ENCODE measurements around the gene DUSP16.

The DUSP16 gene

DNA sequence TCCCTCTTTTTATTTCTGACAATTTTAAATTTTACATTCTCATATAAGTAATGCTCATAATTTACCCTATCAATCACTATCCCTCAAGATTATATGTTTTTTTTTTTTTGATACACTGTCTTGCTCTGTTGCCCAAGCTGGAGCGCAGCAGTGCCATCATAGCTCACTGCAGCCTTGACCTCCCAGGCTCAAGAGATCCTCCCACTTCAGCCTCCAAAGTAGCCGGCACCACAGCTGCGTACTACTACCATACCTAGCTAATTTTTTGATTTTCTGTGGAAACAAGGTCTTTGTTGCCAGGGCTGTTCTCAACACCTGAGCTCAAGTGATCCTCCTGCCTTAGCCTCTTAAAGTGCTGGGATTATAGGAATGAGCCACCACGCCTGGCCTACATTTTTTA is 4.4 kb downstream of the DUSP16 start:
- peaks cover 83% of the 10 kb centered on the region for H3K79me2 ChIP-seq (ENCODE audit: insufficient read depth, low read depth)
- no peaks in the 10 kb centered on the region for H3K27me3 ChIP-seq (ENCODE audit: insufficient read depth, low read depth)
- peak overlapping the region; percentile 99; the same call in 1 of the 2 replicates for H3K27ac ChIP-seq
- H3K4me3 ChIP-seq (IDR thresholded peaks at IDR 0.05; ENCODE audit: insufficient read depth, low read depth, low read length): no peak overlapping the region
- H3K36me3 ChIP-seq (ENCODE audit: insufficient read depth): no peaks in the 10 kb centered on the region
- peaks cover 26% of the 10 kb centered on the region for H3K4me1 ChIP-seq (ENCODE audit: low read depth, poor library complexity, severe bottlenecking)
- peak overlapping the region; percentile 99; the same call in 1 of the 2 replicates for H3K9ac ChIP-seq
- H2AFZ ChIP-seq (ENCODE audit: low read depth): no peak overlapping the region
- peak overlapping the region; percentile 72 for H3K4me2 ChIP-seq
- TF ChIP-seq, protein P1, sequence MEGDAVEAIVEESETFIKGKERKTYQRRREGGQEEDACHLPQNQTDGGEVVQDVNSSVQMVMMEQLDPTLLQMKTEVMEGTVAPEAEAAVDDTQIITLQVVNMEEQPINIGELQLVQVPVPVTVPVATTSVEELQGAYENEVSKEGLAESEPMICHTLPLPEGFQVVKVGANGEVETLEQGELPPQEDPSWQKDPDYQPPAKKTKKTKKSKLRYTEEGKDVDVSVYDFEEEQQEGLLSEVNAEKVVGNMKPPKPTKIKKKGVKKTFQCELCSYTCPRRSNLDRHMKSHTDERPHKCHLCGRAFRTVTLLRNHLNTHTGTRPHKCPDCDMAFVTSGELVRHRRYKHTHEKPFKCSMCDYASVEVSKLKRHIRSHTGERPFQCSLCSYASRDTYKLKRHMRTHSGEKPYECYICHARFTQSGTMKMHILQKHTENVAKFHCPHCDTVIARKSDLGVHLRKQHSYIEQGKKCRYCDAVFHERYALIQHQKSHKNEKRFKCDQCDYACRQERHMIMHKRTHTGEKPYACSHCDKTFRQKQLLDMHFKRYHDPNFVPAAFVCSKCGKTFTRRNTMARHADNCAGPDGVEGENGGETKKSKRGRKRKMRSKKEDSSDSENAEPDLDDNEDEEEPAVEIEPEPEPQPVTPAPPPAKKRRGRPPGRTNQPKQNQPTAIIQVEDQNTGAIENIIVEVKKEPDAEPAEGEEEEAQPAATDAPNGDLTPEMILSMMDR (conservative IDR thresholded peaks at IDR 0.05; ENCODE audit: low read depth, low read length): no peak
- no peaks in the 10 kb centered on the region for H4K20me1 ChIP-seq (ENCODE audit: insufficient read depth)

DNA sequence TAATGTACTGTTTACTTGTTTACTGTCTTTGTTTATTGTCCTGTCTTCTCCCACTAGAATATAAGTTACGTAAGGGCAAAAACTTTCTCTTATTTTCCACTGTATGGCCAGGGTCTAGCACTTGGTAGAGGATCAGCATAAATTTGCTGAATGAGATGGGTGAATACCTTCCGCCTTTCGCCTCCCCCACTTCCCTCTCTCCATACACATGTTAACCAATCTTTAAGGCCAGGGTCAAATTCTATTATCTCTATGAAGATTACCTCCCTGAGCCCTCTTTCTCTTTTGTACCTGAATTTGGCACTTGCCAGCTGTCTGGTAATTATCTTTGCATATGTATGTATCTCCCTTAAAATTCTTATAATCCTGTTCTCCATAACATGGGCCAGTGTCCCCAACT is 4.9 kb downstream of the DUSP16 start:
- Histone ChIP-seq H3K4me3 (IDR thresholded peaks at IDR 0.05; ENCODE audit: insufficient read depth, low read depth, low read length) (no peak overlapping the region), H3K9ac (peak overlapping the region; percentile 99; the same call in 1 of the 2 replicates), H3K36me3 (ENCODE audit: insufficient read depth) (no peaks in the 10 kb centered on the region), H4K20me1 (ENCODE audit: insufficient read depth) (no peaks in the 10 kb centered on the region), H3K79me2 (ENCODE audit: insufficient read depth, low read depth) (peaks cover 86% of the 10 kb centered on the region), H3K27ac (peak overlapping the region; percentile 99; the same call in 1 of the 2 replicates), H3K27me3 (ENCODE audit: insufficient read depth, low read depth) (no peaks in the 10 kb centered on the region), H2AFZ (ENCODE audit: low read depth) (no peak overlapping the region), H3K4me1 (ENCODE audit: low read depth, poor library complexity, severe bottlenecking) (peaks cover 22% of the 10 kb centered on the region), H3K4me2 (peak overlapping the region; percentile 72; the same call in 1 of the 2 replicates)
- TF ChIP-seq, protein P1 (conservative IDR thresholded peaks at IDR 0.05; ENCODE audit: low read depth, low read length): no peak

DNA sequence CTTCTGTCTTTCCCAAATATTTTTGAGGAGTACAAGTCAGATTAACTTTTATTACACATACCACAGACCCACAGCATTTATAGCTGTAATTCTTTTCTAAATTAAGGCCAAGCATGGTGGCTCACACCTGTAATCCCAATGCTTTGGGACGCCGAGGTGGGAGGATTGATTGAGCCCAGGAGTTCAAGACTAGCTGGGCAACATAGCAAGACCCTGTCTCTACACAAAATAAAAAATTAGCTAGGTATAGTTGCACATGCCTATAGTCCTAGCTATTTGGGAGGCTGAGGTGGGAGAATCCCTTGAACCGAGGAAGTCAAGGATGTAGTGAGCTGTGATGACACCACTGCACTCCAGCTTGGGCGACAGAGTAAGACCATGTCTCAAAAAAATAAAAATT is 7.0 kb downstream of the DUSP16 start:
- Histone ChIP-seq H3K4me1 (ENCODE audit: low read depth, poor library complexity, severe bottlenecking) (peaks cover 22% of the 10 kb centered on the region), H3K79me2 (ENCODE audit: insufficient read depth, low read depth) (peaks cover 95% of the 10 kb centered on the region)

DNA sequence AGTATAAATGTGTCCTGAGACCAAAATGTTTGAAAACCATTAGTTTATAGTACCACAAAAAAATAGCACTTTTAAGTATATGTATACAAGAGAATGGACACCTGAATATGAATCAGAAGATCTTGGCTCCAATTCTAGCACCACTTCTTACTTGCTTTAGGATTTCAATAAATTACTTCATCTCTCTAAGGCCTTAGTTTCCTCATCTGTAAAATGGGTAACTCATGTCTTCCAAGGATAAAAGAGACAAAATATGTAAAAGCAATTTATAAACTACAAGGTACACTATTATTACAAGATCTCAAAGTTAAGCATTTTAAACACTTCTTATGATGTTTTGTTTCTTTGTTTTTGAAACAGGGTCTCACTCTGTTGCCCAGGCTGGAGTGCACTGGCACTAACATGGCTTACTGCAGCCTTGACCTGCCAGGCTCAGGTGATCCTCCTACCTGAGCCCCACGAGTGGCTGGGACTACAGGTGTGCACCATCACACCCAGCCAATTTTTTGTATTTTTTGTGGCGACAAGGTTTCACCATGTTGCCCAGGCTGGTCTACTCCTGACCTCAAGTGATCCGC is 9.4 kb downstream of the DUSP16 start:
- Histone ChIP-seq H4K20me1 (ENCODE audit: insufficient read depth) (no peaks in the 10 kb centered on the region), H3K27me3 (ENCODE audit: insufficient read depth, low read depth) (no peaks in the 10 kb centered on the region), H3K4me3 (IDR thresholded peaks at IDR 0.05; ENCODE audit: insufficient read depth, low read depth, low read length) (no peak overlapping the region), H3K9ac (no peak overlapping the region), H3K27ac (no peak overlapping the region), H3K36me3 (ENCODE audit: insufficient read depth) (no peaks in the 10 kb centered on the region), H3K4me1 (ENCODE audit: low read depth, poor library complexity, severe bottlenecking) (peaks cover 27% of the 10 kb centered on the region), H3K4me2 (no peak overlapping the region), H2AFZ (ENCODE audit: low read depth) (no peak overlapping the region), H3K79me2 (ENCODE audit: insufficient read depth, low read depth) (peaks cover 78% of the 10 kb centered on the region)
- TF ChIP-seq, protein P1 (conservative IDR thresholded peaks at IDR 0.05; ENCODE audit: low read depth, low read length): no peak

More for the DNA sequence above, 7.0 kb downstream of the DUSP16 start:
- no peak overlapping the region for H3K27ac ChIP-seq
- no peak overlapping the region for H3K4me2 ChIP-seq
- H4K20me1 ChIP-seq (ENCODE audit: insufficient read depth): no peaks in the 10 kb centered on the region
- H3K27me3 ChIP-seq (ENCODE audit: insufficient read depth, low read depth): no peaks in the 10 kb centered on the region
- TF ChIP-seq, protein P1 (conservative IDR thresholded peaks at IDR 0.05; ENCODE audit: low read depth, low read length): no peak
- H3K4me3 ChIP-seq (IDR thresholded peaks at IDR 0.05; ENCODE audit: insufficient read depth, low read depth, low read length): no peak overlapping the region
- no peak overlapping the region for H2AFZ ChIP-seq (ENCODE audit: low read depth)
- H3K9ac ChIP-seq: no peak overlapping the region
- H3K36me3 ChIP-seq (ENCODE audit: insufficient read depth): no peaks in the 10 kb centered on the region
